HG02981 (cell line): Measurements from ENCODE around the gene OR14A16.
A peak's percentile ranks its signal among the peaks of the same experiment; 100 is the strongest.

Experiments used
- ATAC-seq: cut with Tn5 transposase; IDR thresholded peaks from one replicate; pipeline ENCODE4 v1.9.1; 2021; ENCODE audit warnings: mild to moderate bottlenecking, moderate library complexity; ENCODE audit not compliant: unreplicated experiment

OR14A16 gene, protein sequence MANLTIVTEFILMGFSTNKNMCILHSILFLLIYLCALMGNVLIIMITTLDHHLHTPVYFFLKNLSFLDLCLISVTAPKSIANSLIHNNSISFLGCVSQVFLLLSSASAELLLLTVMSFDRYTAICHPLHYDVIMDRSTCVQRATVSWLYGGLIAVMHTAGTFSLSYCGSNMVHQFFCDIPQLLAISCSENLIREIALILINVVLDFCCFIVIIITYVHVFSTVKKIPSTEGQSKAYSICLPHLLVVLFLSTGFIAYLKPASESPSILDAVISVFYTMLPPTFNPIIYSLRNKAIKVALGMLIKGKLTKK

GRCh38 chr1:247824023-247824422, at the start of gene OR14A16:
Gene OR14A16, minus strand, starts transcription at chr1:247824119. Its CDS starts 8,390 bp downstream, at chr1:247815729.
- no peak for ATAC-seq

DNA sequence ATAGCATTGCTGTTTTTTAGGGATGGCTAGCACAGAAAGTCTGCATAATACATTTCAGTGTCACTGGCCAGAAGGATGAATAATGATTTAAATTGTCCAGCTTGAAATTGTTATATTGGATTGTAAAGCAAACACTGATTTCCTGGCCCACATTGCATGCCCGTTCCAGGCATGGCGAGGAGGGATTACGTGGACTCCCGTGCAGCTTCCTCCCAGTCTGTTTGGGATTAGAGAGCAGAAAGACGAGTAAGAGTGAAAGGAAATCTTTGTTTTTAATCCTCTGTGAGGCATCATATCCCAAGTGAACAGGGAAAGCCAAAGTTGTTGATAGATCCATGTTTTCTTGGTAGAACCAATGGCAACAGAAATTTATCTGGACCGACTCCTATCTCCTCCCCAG, 41.5 kb upstream of the OR14A16 start:
- ATAC-seq, result no peak

- no peak for ATAC-seq
These were observed 40.7 kb upstream of the OR14A16 start for GRCh38 chr1:247864644-247865043.

- no peak for ATAC-seq
These were observed 38.8 kb upstream of the OR14A16 start for GRCh38 chr1:247862756-247863155.

DNA sequence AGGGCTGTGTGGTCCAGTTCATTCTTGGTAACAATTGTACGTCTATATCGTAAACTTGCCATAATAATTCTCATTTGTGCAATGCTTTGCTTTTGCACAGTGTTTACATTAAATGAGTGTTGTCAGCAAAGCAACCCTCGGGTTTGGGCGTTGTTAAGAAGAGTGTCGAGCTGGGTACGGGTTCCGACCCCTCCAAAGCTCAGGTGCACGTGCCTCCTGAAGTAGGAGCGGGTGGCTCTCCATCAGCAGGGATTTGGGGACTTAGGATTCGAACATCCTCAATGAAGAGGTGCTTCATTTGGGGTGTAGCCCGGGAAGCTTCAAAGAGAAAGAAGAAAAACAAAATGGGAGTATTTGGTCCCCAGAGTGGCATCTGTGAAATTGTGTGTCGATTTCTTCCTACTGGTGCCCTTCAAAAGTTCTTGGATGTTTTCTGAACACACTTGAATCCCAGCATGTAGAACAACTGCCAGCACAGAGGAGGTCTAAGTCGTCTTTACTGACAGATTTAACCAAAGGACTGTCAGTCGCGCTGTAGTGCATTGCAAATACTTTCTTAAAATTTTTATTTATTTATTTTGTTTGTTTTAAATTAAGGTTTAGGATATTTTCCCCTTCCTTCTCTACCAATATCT, 34.2 kb upstream of the OR14A16 start:
- no peak for ATAC-seq

DNA sequence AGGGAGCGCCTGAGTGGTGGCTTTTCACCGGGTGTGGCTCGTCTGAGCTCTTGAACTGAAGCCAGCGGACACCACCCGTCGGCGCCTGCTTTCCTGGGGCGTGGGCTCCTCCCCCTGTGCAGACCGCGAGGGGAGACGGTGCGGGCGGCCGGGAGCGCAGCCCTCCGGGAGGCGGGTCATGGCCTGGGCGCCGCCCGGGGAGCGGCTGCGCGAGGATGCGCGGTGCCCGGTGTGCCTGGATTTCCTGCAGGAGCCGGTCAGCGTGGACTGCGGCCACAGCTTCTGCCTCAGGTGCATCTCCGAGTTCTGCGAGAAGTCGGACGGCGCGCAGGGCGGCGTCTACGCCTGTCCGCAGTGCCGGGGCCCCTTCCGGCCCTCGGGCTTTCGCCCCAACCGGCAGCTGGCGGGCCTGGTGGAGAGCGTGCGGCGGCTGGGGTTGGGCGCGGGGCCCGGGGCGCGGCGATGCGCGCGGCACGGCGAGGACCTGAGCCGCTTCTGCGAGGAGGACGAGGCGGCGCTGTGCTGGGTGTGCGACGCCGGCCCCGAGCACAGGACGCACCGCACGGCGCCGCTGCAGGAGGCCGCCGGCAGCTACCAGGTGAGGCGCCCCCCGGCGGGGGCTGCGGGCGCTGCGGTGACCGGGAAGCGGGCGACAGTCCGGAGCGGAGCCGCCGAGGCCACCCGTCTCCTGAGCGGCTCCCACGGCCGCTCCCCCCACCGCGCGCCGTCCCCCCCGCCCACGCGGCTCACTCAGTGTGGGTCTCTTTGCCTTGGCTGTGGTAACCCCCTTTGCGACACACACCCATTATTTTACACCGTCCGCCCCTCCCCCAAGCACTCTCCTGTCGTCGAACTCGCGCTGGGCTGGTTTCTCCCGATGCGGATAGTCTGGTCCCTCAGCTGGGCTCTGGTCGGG, 33.4 kb upstream of the OR14A16 start, which contains the start of gene TRIM58:
TSS of gene TRIM58 (plus strand) at position 119 of the 916 bp plus-strand sequence. CDS start at position 179, 60 bp downstream.
- ATAC-seq, result peak; percentile 63

GRCh38 chr1:247855911-247856310, 32.0 kb upstream of the OR14A16 start:
- ATAC-seq, result no peak

- ATAC-seq, result no peak
These were observed 31.1 kb upstream of the OR14A16 start for GRCh38 chr1:247854899-247855545.

- no peak for ATAC-seq
These were observed 25.7 kb upstream of the OR14A16 start for GRCh38 chr1:247849616-247850015.

- no peak for ATAC-seq
These were observed 24.4 kb upstream of the OR14A16 start for GRCh38 chr1:247848346-247848745.

DNA sequence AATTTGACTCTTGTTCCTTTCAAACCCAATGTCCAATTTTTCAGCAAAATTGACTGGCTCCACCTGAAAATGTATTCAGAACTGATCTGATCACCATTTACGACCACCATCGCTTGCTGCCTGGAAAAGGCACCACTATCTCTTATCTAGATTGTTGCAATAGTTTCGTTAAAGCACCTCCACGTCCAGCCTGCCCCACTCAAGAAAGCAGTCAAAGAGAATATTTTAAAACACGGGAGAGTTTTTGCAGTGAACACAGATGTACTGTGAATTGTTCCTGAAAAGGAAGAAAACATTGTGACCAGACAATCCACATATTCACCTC, 21.7 kb upstream of the OR14A16 start:
- ATAC-seq, result no peak

DNA sequence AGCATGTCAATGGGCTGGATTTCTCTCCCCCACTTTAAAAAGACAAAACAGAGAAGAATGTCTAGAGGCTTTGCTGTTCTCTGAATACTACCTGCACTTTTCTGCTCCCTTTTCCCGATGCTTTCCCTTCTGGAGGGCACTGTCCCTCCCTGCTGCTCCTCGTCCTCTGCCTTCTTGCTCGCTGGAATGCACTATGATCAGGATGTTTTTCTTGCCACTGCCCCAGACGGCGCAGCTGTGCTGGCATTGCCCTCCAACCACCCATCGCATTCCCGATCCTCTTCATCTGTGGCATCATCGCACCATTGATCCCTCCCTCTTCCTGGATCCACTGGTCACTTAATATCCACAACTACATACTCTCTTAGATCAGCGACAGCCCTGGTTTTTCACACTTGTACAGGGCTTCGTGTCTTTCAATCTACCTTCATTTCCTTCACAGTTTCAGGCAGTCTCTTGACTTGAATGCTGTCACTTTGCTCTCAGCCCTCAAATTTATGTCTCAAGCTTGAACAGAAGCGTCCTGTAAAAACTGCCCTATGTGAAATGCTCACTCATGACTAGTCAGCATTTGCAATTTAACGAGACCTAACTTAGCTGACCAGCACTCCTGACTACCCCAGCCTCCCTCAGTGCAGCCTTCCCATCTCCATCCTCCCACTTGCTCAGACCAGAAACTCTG, 21.2 kb upstream of the OR14A16 start:
- ATAC-seq, result no peak

DNA sequence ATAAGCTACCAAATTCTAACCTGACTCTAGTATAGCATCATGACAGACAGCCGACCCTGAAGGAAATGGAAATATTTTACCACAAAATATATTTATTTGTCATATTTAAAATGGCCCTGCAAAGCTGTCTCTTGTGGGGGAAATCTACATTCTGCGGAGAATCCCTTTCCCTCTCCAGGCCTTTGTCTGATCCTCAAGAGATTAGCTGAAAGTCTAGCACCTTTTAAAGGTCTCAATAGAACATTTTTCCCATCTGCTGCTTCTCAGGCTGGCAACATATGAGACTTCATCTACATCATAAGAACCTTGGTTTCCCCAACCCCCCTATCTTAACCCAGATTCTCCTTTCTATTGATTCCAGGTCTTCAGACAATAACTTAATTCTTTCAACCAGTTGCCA, 19.5 kb upstream of the OR14A16 start:
- ATAC-seq, result no peak

DNA sequence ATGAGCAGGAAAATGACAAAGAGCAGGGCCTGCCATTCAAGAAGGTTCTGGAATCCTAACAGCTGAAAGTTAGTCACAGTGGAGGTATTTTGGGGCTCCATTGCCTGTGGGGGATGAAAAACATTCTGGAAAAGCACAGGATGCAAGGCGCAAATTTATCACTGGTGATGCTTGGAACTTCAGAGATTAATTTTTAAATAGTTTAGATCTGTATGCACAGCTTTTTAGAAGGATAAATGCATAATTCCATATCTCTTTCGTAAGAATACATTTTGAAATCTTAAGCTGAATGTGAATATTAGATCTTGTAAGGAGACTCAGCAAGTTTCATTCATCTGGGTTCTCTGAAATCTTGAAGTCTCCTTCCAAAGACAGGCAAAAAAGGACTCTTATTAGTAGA, 17.9 kb upstream of the OR14A16 start, which contains the start of gene OR11L1:
TSS of gene OR11L1 (minus strand) at position 101 of the 400 bp plus-strand sequence. CDS start at position 101, 0 bp downstream.
- ATAC-seq, result no peak

- ATAC-seq, result no peak
These were observed 16.9 kb upstream of the OR14A16 start for GRCh38 chr1:247840818-247841217.

DNA sequence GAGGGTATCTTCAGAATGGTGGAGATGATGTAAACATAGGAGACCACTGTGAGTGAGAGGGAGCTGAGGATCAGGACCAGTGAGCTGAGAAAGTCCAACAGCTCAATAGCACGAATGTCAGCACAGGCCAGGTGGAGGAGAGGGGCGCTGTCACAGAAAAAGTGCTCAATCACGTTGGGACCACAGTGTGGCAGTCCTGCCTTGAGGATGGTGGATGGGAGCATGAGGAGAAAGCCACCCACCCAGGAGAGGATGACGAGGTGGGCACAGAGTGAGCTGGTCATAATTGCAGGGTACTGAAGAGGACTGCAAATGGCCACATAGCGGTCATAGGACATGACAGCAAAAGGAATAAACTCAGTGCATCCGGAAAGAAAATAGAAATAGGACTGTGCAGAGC, 9.7 kb upstream of the OR14A16 start:
- ATAC-seq, result no peak

DNA sequence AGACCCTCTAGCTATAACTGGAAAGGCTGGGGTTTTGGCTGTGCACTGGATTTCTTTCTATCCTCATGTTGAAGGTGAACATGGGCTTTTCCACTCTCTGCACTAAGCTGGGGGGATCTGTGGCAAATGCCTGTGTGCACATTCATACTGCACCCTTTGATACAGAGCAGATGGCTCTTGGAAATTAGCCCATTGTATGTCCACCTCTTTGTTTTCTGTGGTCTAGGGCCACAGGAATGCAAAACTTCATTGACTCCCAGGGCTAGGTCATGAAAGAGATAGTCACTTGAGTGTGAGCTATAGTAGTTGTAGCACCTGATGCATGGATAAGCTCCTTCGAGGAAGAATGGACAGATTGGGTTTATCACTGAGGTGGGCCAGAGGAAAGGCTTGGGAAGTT, 5.7 kb upstream of the OR14A16 start:
- ATAC-seq, result no peak

DNA sequence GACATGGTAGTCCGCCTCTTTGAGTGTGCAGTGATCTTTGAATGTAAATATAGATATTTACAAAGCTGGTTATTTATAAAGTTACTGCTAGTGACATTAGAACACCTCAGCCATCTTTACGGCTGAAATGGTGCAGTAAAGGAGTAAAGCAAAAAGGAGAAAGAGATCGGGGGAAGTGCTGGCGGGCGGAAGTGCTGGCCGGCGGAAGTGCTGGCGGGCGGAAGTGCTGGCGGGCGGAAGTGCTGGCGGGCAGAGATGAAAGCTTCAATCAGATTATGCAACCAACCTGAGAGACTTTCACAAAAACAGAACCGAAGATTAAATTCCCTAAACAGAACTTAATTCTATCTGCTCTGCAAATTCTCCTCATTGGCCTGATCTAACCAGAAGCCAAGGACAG, 1.4 kb upstream of the OR14A16 start:
- ATAC-seq, result no peak

GRCh38 chr1:247822060-247822459, 1.9 kb downstream of the OR14A16 start:
- no peak for ATAC-seq

- ATAC-seq, result no peak
These were observed 11.3 kb downstream of the OR14A16 start for GRCh38 chr1:247812637-247813036.
